WI38 (cell line): Measurements from ENCODE around the gene FBXO5.

ENCODE experiments used
- H3K4me3 ChIP-seq: 2 replicates; pipeline ENCODE4 v1.5.1; 2011; ENCODE audit warnings: low read depth, mild to moderate bottlenecking, control low read depth, low read length
- CTCF ChIP-seq: IDR thresholded peaks from 2 replicates; pipeline ENCODE4 v1.5.1; 2012; ENCODE audit warnings: low read depth, mild to moderate bottlenecking, control low read depth, low read length

The FBXO5 gene

GRCh38 chr6:152984513-152984872 lies 1.7 kb upstream of the FBXO5 start:
- TF ChIP-seq CTCF: no peak
- peak overlapping the region; percentile 93 for H3K4me3 ChIP-seq

- no peak for TF ChIP-seq CTCF
- peak overlapping the region; percentile 93 for H3K4me3 ChIP-seq
These were observed 1.0 kb upstream of the FBXO5 start for GRCh38 chr6:152983637-152984512.

GRCh38 chr6:152981989-152982903 lies 595 bp downstream of the FBXO5 start:
- no peak for TF ChIP-seq CTCF
- H3K4me3 ChIP-seq: peak overlapping the region; percentile 93

- TF ChIP-seq CTCF: no peak
- H3K4me3 ChIP-seq: peak overlapping the region; percentile 93
These were observed 1.6 kb downstream of the FBXO5 start for GRCh38 chr6:152981219-152981618.

DNA sequence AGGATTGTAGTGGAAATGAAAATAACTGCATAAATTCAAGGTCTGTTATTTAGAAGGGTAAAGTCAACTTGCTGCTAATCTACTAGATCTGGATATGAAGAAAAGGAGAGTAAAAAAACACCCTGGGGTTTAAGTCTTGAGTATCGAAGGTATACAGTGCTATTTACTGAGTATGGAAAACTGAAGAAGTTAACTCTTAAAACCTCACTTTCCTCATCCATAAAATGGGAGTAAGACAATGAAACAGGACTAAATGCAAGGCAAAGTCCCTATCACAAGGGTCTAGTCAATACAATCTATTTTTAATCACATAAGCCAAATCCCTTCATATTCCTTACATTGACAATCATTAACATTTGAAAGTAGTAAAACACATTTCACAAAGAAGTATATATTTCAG lies 2.2 kb downstream of the FBXO5 start:
- TF ChIP-seq CTCF: no peak
- H3K4me3 ChIP-seq: peak overlapping the region; percentile 93

DNA sequence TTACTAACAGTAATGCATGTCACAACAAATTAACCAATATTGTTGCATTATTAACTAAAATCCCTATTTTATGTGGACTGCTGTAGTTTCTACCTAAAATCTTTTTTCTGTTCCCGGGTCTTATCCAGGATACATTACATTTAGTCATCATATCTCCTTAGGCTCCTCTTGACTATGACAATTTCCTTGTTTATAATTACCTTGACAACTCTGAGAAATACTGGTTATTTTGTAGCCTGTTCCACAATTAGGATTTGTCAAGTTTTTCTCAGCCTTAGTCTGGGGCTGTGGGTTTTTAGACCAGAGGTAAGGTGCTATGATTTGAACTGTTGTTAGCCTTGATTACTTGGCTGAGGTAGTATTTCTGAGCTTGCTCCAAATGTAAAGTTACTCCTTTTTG lies 3.7 kb downstream of the FBXO5 start:
- TF ChIP-seq CTCF: no peak
- no peak overlapping the region for H3K4me3 ChIP-seq

DNA sequence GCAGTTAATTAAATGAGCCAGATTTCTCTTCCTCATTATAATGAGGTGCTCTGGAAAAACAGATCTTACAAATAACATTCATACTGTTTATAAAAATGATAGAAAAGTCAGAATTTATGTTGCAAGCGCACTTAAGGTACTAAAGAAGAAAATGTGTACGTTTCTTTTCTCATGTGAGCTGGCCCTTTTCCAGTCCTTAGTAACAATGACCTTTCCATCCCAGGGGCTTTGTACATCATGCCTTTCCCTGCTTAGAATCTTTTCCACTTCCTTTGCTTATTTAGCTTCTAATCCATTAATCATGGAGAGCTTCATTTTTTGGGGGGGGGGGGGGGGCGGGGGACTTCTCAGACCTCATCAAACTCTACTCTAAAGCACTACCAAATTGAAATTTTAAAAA lies 4.8 kb downstream of the FBXO5 start:
- no peak for TF ChIP-seq CTCF
- H3K4me3 ChIP-seq: no peak overlapping the region
